ENCODE data around the gene RALY. TPM values are rescaled to one million over a fixed set of nuclear protein-coding genes. Genes with fewer than 3 reads are reported as not detected.

RALY gene
- total RNA-seq, 1 experiment from 2014 or later = 185 TPM

DNA sequence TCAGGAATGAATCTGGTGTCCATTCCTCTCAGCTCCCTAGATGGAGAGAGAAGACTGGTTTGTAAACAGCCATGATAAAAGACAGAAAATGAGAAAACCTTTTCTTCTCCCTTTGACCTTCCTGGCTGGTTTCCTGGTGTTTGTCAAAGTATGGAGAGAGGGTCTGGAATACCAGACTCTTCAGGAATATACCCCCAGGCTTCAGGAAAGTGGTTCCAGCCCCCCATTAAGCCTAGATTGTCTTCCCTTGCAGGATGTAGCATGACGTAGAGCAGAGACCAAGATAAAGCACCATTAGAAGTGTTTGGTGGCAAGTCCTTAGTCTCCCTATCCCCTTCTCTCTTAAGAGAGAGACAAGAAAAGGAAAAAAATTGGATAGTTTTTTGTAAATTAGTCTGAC, 67.3 kb downstream of the RALY start:
- CTCF ChIA-PET = no interaction called here

DNA sequence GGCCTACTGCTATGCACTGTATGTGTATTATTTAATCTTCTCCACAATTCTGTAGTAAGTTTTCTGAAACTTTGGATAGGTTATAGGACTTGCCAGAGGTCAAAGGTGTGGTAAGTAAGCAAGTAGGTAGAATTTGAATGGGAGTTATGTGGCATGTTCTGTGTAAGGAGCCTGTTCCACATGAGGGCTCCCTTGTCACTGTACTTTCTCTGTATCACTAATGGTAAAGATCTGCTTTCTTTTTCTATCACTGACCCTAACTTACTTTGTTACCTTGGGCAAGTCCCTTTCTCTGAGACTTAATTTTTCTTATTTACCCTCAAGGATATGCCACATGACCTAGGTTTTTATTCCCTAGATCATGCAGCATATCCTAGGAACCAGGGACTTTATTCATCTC, 68.0 kb downstream of the RALY start:
- POLR2A ChIA-PET (ENCODE audit: low non-redundant PET) = no interaction called here
- DNase-seq (ENCODE audit: low spot score) = no peak
- Histone ChIP-seq H3K9me3 (ENCODE audit: low read depth, low read length, poor library complexity, severe bottlenecking) (no peaks in the 10 kb centered on the region), H3K4me3 (ENCODE audit: low read depth, low read length, poor library complexity, severe bottlenecking) (no peak overlapping the region), H3K36me3 (ENCODE audit: insufficient read depth, low read length, poor library complexity, severe bottlenecking) (no peaks in the 10 kb centered on the region), H3K4me1 (ENCODE audit: insufficient read depth, low read length, poor library complexity, severe bottlenecking) (peaks cover 16% of the 10 kb centered on the region), H3K27ac (ENCODE audit: low read depth, low read length, poor library complexity, severe bottlenecking) (no peak overlapping the region), H3K27me3 (replicated peaks; ENCODE audit: insufficient read depth, low read depth, low read length, poor library complexity) (no peaks in the 10 kb centered on the region)
- BruUV-seq (replicated peaks) = no TSS peak
- CTCF ChIA-PET = no interaction called here
- intact Hi-C loops (cut with micrococcal nuclease; ENCODE audit: unreplicated experiment) = no loop called here
- TF ChIP-seq, protein P1, sequence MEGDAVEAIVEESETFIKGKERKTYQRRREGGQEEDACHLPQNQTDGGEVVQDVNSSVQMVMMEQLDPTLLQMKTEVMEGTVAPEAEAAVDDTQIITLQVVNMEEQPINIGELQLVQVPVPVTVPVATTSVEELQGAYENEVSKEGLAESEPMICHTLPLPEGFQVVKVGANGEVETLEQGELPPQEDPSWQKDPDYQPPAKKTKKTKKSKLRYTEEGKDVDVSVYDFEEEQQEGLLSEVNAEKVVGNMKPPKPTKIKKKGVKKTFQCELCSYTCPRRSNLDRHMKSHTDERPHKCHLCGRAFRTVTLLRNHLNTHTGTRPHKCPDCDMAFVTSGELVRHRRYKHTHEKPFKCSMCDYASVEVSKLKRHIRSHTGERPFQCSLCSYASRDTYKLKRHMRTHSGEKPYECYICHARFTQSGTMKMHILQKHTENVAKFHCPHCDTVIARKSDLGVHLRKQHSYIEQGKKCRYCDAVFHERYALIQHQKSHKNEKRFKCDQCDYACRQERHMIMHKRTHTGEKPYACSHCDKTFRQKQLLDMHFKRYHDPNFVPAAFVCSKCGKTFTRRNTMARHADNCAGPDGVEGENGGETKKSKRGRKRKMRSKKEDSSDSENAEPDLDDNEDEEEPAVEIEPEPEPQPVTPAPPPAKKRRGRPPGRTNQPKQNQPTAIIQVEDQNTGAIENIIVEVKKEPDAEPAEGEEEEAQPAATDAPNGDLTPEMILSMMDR (conservative IDR thresholded peaks at IDR 0.05; ENCODE audit: low read depth, low read length) = no peak
- no peak for TF ChIP-seq EZH2 (IDR thresholded peaks at IDR 0.05; ENCODE audit: borderline replicate concordance, low read depth, low read length, poor library complexity, severe bottlenecking)

More for the DNA sequence above, 67.3 kb downstream of the RALY start:
- no peak overlapping the region for H3K4me3 ChIP-seq (ENCODE audit: low read depth, low read length, poor library complexity, severe bottlenecking)
- POLR2A ChIA-PET (ENCODE audit: low non-redundant PET) = no interaction called here
- no peaks in the 10 kb centered on the region for H3K27me3 ChIP-seq (replicated peaks; ENCODE audit: insufficient read depth, low read depth, low read length, poor library complexity)
- TF ChIP-seq EZH2 (IDR thresholded peaks at IDR 0.05; ENCODE audit: borderline replicate concordance, low read depth, low read length, poor library complexity, severe bottlenecking) = no peak
- TF ChIP-seq, protein P1 (conservative IDR thresholded peaks at IDR 0.05; ENCODE audit: low read depth, low read length) = no peak
- H3K27ac ChIP-seq (ENCODE audit: low read depth, low read length, poor library complexity, severe bottlenecking) = no peak overlapping the region
- H3K4me1 ChIP-seq (ENCODE audit: insufficient read depth, low read length, poor library complexity, severe bottlenecking) = peaks cover 8% of the 10 kb centered on the region
- no peak for DNase-seq (ENCODE audit: low spot score)
- BruUV-seq (replicated peaks) = no TSS peak
- no peaks in the 10 kb centered on the region for H3K36me3 ChIP-seq (ENCODE audit: insufficient read depth, low read length, poor library complexity, severe bottlenecking)
- intact Hi-C loops (cut with micrococcal nuclease; ENCODE audit: unreplicated experiment) = no loop called here
- no peaks in the 10 kb centered on the region for H3K9me3 ChIP-seq (ENCODE audit: low read depth, low read length, poor library complexity, severe bottlenecking)

DNA sequence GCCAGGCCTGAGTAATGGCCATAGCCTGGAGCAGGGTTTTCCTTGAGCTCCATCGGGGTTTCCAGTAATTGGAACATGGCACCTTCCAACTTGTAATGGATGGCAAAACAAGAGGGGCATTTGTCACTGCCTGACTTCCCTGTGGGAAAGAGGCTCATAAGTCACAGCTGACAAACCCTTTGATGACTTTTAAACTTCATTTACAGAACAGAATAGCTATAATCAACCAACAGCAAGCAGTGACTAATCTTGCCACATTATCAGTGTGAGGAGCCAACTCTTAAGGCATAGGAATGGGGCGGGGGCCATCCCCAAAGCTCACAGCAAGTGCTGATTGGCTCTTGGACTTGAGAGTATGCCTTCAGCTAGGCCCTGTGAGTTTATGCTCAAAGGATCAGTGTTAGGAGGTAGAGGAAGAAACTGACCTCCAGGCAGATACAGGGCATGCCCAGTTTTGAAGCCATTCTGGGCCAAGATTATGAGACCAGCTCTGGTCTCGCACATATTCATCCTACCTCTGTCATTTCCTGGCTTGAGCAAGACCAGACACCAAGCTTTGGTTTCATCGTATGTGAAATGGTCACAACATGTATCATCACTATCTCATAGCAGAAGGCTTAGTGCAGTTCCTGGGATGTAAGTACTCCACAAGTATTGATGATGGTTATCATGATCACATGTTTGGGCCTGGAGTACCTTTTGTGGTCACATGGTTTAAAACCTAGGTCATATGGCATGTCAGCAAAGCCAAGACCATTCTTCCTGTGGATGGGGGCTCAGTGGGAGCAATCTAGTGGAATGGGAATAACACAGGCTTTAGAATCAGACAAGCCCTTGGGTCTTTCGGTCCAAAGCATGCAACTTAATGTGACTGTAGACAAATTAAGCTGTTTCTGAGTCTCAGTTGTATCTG, 69.1 kb downstream of the RALY start:
- POLR2A ChIA-PET (ENCODE audit: low non-redundant PET) = no interaction called here
- no peak overlapping the region for H3K4me3 ChIP-seq (ENCODE audit: low read depth, low read length, poor library complexity, severe bottlenecking)
- no peaks in the 10 kb centered on the region for H3K36me3 ChIP-seq (ENCODE audit: insufficient read depth, low read length, poor library complexity, severe bottlenecking)
- CTCF ChIA-PET = no interaction called here
- no peaks in the 10 kb centered on the region for H3K27me3 ChIP-seq (replicated peaks; ENCODE audit: insufficient read depth, low read depth, low read length, poor library complexity)
- peaks cover 25% of the 10 kb centered on the region for H3K4me1 ChIP-seq (ENCODE audit: insufficient read depth, low read length, poor library complexity, severe bottlenecking)
- intact Hi-C loops (cut with micrococcal nuclease; ENCODE audit: unreplicated experiment) = no loop called here
- no peak overlapping the region for H3K27ac ChIP-seq (ENCODE audit: low read depth, low read length, poor library complexity, severe bottlenecking)
- H3K9me3 ChIP-seq (ENCODE audit: low read depth, low read length, poor library complexity, severe bottlenecking) = no peaks in the 10 kb centered on the region
- no peak for DNase-seq (ENCODE audit: low spot score)
- BruUV-seq (replicated peaks) = no TSS peak
- TF ChIP-seq EZH2 (IDR thresholded peaks at IDR 0.05; ENCODE audit: borderline replicate concordance, low read depth, low read length, poor library complexity, severe bottlenecking) = no peak
- TF ChIP-seq, protein P1 (conservative IDR thresholded peaks at IDR 0.05; ENCODE audit: low read depth, low read length) = no peak
